GM21825 (cell line): ENCODE results near the gene CDH26.
"Not testable (repeated sequence)": the region's sequence is repeated elsewhere in the genome, so short reads cannot be mapped to it uniquely, and the experiment has no call there.

Experiments
- ATAC-seq: cut with Tn5 transposase; IDR thresholded peaks from one replicate; pipeline ENCODE4 v1.9.1; 2021; ENCODE audit warnings: mild to moderate bottlenecking, moderate library complexity; ENCODE audit not compliant: unreplicated experiment

CDH26 gene

DNA sequence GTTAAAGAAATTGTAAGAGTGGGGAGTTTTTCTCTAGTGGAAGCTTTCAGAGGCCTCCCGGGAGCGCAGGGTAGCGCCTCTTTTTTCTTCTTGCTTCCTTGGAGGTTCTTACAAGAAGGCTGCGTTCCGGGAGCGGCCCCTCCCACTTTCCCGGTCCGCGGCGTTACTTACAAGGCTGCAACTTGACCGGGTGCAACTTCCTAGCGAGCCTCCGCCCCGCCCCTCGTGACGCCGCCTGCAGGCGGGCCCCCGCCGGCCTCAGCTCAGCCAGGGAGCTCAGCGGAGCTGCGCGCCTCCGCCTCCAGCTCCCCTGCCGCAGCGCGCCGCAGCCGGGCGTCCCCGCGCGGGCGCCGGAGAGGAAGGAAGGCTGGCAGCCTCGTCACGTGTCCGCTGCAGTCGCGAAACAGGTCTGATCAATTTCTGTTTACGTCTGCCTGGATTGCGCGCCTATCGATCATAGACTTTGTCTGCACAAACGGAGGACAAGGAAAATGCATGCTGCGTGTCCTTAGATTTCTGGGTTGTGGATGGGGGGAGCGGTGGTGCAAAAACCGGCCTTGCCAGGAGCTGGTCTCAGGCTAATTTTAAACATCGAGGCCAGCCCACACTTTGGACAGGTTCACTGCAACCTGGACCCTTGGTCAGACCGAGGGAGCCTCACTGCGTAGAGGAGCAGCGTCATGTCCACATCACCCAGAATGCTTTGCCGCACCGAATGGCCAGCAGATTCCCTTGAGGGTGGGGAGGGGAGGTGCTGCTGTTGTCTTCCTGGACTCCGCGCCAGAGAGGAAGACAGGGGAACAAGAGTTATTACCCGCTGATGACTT lies 17.9 kb upstream of the CDH26 start, which contains the start of the genes FAM217B and PPP1R3D:
Gene FAM217B (plus strand): TSS at position 261 of the 827 bp plus-strand sequence. CDS start 3,555 bp downstream, outside the sequence.
Gene PPP1R3D (minus strand): TSS at position 177 of the 827 bp plus-strand sequence. CDS start 374 bp downstream, outside the sequence.
- ATAC-seq, result peak; percentile 90

DNA sequence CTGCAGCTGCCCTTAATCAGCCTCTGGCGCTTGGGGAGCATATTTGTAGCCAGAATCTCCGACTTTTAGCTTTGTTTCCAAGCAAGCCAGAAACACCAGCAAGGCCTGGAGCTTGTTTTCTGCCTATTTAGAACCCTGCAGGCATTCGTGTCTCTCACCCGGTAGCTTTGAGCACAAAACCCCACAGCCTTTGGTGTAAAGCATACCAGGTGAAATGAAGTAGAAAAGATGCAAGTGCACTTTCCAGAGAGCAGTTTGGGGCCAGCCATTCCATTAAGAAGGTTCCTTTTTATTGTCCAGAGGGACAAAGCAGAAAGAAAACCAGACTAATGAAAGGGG lies 17.3 kb upstream of the CDH26 start:
- no peak for ATAC-seq

DNA sequence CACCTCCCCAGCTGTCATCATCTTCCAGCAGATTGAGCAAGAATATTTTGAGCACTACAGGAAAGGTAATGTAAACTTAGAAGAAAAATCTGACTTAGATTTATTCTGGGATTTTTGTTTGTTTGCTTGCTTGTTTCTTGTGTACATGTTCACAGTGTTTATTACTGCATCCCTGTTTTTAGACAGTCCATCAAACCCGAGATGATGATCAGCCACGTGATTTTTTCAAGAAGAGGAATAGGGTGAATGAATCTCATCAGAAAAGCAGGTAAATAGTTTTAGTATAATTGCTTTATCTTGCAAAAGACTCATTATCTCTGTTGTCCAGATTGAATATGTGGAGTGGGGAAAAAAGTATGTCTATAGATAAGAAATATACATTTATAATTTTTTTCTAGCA lies 16.0 kb upstream of the CDH26 start:
- ATAC-seq, result no peak

DNA sequence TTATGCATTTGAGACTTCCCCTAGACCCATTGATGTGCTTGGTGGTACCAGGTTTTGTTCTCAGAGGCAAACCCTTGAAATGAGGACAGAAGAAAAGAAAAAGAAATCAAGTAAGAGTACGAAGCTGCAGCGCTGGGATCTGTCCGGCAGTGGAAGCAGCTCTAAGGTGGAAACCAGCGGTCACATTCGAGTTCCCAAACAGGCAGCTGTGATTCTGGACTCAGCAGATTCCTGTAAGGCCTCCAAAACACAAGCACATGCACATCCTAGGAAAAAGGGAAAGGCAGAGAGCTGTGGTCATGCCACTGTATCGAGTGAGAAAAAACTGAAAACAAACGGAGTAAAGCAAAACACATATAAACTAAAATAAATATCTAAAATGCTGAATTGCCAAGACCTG lies 13.5 kb upstream of the CDH26 start:
- ATAC-seq, result no peak

DNA sequence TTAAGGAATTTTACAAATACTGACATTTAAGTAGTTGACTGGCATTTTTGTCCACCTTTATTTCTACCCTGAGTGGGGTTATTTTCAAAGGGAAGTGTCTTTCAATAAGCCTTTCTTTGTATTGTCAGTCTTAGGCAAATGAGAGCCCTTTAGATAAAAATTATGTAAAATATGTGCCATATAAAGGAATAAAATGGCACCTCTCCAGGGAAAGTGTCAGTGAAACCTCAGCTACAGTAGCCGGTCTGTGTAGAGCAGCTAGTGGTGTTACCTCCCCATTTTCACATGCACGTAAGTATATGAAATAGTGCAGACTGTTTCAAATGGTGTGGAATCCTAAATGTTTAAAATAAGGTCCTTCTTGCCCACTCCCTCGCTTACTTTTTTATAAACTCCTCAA lies 13.0 kb upstream of the CDH26 start:
- no peak for ATAC-seq

DNA sequence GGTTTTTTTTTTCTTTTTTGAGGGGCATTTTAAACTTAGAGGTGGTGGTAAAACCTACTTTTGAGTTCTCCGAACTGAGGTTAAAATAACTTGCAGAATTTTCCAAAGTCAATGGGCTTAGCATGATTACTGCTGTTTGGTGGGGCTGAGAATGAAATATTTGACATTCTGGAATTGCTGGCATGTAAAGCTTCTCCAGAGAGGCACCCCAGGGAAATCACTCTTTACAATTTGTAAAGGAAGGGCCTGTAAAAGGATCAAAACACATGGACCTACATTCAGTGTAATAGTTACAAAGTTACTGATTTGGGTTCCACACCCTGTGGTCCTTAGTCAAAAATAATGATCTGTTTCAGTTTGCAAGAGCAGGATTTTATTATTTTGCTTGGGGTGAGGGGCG lies 12.5 kb upstream of the CDH26 start:
- no peak for ATAC-seq

DNA sequence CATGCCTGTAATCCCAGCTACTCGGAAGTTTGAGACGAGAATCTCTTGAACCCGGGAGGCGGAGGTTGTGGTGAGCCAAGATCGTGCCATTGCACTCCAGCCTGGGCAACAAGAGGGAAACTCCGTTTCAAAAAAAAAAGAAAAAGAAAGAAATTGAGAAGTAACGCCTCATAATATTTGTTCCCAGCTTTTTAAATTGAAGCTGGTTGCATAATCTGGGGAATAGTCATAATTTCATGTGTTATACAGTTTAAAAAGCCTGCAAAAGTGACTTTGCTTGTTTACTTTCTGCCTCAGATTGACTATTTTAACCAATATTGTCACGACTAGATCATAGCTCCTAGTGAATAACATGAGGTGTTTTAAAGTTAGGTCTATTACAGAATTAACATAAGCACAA lies 10.8 kb upstream of the CDH26 start:
- ATAC-seq, result no peak

DNA sequence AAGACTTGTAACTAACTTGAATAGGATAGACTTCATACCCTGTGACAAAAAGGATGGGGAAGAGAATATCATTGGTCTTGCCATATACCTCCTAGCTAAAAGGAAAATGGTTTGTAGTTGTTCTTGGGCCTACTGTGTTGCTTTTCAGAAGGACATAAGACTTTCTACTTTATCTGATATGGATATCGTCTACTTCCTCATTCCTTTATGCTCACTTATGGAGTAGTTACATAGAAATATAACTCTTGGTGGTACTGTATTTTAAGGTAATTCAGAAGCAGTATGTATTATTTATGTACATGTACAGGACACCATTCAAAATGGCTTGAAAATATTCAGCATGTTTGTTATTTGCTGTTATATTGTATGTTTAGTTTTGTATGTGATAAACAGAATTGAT lies 10.0 kb upstream of the CDH26 start:
- ATAC-seq, result no peak

DNA sequence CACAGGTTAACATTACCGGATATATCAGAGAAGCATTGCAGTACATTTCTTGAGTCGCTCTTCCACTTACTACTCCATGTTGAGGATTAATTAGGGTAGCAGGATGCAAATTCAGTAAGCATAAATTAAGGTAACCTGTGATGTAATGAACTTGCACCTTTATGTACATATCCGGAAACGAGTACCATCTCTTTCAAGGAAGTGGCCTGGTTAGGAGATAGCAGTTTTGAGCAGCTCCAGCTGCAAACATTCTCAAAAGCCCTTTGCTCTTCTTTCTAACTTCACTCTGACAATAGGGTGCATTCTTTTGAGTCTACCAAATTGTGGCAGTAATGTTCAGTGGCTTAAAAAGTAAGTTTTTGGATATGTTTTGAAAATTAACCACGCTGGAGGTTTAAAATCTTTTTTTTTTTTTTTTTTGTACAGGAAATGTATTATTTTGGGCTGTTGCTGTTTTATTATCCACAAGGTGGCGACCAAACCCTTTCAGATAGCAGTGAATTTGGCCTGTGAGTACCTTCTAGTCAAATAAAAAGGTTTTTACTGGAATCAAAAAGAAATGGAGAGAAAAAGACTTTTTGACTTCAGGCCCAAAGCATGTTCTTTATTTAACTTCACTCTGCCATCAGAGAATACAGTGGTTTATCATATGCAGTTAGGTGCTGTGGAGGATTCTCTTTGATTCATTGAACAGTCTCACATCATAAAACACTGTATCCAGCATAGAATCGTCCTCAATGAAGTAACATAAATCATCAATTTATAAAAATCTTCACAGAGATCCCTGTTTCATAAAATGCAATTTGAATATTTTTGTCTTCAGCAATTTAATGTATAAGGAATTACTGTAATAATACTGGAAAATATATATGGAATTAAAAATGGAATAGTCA lies 9.1 kb upstream of the CDH26 start:
- ATAC-seq, result peak; percentile 46

DNA sequence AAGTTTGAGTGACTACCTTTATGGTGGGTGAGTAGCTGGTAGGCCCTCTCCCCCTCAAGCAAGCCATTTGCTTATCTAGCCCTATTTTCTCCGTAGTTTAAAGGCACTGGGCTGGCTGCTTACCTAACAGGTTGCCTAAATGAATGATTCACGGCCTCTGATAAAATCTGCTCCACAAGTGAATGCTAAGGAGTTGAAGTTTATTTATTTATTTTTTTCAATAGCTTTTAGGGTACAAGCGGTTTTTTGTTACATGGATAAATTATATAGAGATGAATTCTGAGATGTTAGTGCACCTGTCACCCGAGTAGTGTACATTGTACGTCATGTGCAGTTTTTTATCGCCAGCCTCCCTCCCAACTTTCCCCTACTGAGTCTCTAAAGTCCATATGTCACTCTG lies 8.3 kb upstream of the CDH26 start:
- ATAC-seq, result no peak

DNA sequence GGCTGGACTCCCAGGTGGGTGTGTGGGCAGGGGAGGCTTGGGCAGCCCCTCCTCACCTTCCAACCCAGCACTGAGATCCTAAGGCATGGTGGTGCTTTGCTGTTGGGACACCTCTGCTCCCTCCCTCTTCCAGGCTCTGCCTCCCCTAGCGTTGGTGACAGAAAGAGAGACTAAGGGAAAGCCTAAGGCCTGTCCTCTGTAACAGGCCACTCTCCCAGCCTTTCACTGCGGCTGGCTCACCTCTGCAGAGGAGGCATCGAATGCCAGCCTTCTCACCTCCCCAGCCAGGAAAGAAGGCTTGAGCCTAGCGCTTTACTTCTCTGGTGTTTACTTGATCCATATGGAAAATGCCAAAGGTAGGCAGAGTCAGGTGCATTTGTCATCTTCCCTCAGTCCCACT lies 3.5 kb upstream of the CDH26 start:
- no peak for ATAC-seq

DNA sequence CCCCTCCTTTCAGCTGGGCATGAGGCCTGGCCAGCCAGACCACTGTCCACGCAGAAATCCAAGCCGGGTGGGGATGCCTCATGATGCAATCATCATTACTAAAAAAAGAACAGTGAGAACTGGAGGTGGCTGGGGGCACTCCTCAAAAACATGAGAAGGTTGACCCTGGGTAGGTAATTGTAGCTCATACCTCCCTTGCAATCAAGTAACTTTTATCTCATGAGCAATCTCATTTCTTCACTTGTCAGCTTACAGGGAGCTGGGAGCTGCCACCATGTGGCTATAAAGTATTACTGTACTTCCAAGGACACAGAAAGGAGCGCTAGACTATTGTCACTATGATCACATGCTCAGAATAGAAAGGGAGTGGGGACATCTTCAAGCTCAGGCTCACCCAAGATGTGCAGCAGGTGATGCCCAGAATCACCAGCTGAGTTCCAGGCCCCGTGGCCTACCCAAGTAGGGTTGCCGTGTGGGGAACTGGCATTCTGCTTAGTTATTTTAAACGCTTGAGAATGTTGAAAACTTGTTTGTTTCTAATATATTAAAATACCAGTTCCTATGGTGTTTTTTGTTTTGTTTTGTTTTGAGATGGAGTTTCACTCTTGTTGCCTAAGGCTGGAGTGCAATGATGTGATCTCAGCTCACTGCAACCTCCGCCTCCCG lies 3.0 kb upstream of the CDH26 start:
- no peak for ATAC-seq

DNA sequence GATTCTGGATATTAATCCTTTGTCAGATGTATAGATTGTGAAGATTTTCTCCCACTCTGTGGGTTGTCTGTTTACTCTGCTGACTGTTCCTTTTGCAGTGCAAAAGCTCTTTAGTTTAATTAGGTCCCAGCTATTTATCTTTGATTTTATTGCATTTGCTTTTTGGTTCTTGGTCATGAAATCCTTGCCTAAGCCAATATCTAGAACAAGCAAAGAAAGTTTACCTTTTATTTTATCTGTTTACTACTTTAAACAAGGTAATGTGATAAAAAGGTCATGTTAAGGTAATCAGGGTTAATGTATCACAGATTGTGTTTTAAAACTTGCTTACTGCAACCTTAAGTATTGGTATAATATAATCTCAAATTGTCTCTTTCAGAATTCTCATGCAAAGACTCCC lies 655 bp upstream of the CDH26 start:
- ATAC-seq, result not testable (repeated sequence)

DNA sequence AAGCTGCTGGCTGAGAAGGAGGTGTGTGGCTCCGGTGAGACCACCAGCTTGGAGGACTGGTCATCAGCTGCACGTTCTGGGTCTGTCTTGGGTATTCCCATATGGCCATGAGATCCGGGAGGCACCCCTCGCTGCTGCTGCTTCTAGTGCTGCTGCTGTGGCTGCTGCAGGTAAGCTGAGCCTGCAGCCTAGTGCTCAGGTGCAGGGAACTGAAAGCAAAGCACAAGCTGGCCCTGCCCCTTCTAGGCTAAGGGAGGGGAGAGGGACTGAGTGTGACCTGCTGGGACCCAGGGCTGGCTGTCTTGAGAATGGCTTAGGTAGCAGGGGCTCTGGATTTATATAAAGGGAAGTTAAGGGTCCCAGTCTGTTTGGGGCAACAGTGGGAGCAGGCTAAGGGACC lies 403 bp downstream of the CDH26 start:
- no peak for ATAC-seq

DNA sequence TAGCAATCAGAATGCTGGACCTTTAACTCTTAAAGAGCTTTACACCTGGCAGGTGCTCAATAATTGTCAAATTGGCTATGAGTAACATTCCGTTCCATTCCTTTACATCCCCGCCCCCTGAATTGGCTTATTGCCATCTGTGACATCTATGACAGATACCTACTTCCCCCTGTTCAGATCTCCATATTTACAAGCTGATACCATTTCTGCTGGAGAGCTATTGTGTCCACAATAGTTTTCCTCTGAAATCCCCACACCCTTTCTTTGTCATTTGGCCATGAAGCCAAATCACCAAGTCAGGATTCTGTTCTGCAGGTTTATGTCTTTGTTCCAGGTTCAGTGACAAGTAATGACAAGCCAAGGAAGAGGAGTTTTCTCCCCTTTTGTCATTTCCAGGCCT lies 3.2 kb downstream of the CDH26 start:
- ATAC-seq, result no peak

DNA sequence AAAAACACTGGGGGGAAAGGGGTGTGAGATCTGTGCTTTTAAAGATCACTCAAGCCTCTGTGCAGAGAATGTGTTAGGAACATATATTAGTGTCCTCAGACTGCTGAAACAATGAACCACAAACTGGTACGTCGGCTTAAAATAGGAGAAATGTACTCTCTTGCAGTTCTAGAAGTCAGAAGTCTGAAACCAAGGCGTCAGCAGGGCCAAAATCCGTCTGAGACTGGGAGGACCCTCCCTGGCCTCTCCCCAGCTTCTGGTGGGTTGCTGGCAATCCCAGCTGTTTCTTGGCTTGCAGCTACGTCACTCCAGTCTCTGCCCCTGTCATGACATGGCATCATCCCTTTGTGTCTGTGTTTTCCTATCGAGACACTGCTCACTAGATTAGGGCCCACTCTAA lies 3.9 kb downstream of the CDH26 start:
- ATAC-seq, result no peak

DNA sequence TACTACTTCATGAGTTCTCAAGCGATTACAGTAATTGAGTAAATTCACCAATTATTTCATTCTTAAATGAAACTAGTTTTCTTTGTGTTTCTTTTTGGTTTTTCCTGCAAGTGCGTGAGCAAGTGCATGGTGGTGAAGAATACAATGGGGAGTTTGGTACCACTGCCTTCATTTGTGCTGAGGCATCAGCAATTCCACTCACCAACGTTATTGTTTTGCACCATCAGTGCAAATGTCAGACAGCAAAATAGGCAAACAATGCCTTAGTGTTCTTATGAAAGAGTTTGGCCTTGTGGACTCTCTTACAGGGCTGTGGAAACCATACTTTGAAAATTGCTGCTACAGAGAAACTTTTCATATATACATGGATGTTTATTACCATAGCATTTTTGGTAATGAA lies 8.2 kb downstream of the CDH26 start:
- ATAC-seq, result no peak

DNA sequence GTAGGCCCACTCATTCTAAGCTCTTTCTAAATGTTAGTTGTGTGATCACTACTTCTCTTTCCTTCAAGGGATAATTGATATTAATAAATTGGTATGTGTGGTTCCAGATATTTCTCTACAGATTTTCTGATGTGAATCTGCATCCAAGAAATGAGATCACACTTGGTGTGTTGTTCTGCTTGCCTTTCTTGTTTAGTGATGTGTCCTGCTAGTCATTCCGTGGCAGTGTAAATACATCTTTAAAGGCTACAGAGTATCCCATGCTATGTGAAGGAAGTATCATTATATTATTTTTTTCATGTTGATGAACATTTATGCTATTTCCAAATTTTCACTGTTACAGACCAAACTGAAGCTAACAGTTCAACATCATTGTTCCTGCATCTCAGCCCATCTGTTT lies 13.2 kb downstream of the CDH26 start:
- ATAC-seq, result no peak

DNA sequence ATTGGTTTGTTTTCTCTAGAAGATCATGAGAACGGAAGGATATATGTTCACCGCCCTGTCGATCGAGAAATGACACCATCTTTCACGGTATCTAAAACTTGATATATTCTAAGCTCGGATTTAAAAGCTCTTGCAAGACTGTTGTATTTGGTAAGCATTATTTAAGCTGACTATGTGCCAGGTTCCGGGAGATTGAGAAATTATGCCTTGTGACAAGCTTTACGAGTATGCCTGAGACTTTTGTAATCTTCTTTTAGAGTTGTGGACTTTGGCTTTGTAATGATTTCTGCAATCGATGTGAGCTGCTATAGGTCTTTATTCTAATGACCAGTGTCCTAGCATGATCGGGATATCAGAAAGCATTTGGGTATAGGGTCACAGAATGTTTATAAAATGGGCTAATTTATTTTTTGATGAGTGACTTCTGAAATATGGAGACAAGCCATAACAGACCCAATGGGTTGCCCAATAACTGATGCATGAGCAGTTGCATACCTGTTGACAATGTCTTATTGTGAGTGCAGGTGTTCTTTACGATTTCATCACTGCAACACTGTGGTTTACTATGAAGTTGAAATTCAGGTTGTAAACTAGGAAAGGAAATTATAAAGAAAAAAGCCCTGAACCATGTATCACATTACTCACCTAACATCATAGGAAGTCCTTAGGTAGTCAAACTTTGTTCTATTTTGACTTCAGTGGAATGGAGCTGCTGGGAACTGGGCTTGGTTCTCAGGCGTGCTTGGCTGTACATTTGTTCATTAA lies 14.0 kb downstream of the CDH26 start:
- no peak for ATAC-seq

DNA sequence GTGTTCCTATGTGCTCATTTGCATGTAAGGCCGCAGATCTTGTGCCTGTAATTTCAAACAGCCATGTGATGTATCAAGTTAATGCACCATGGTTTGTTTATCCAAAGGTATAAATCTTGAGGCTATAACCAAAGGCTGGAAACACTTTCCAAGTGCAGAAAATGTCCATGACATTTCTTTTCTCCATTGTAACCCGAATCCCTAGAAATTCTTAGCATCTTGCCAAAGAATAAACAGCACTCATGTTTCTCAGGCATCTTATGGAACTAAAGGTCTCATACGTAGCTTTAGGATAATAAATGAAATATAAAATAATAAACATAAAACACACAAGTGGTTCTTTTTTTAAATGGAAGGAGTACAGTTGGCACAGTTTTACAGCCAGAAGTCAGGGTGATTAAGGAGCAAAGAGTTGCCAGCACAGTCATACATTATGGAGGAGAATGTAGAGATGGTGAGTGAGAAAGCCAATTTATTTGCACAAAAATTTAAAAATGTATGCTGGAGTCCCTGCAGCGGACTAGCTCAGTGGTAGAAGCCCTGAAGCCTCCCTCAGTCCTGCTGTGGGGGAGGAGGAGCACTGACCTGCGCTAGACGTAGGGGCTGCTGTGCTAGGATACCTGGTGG lies 18.0 kb downstream of the CDH26 start:
- ATAC-seq, result no peak
